Measurements from ENCODE around the gene FAM118B. TPM values are rescaled to one million over a fixed set of nuclear protein-coding genes. Genes with fewer than 3 reads are reported as not detected.

Gene FAM118B
- total RNA-seq, 1 donor from 2014 or later = 26.7 TPM

DNA sequence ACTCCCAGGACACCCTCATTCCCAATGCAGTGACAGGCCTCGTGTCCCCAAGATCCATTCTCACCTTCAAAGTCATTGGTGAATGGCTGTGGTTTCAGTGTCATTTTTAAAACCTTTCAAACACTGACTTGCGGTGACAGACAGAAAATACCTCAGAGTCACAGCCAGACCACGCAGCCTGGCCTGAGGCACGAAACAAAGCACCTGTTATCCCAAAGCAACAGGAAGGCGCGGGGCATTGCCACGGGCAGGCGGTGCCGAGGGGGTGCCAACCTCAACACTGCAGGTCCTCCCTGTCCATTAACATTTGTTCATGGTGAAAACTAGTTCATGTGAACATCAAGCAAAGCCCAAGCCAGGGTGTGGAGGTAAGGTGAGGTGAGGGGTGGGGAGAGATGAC, 38.3 kb upstream of the FAM118B start:
- H3K27me3 ChIP-seq (ENCODE audit: low read depth) = no peaks in the 10 kb centered on the region
- no peaks in the 10 kb centered on the region for H3K36me3 ChIP-seq
- H3K9me3 ChIP-seq (replicated peaks) = no peaks in the 10 kb centered on the region
- H3K4me3 ChIP-seq = no peak overlapping the region
- no peak overlapping the region for H3K27ac ChIP-seq (replicated peaks)
- no peaks in the 10 kb centered on the region for H3K4me1 ChIP-seq
- intact Hi-C loops (cut with micrococcal nuclease) = no loop called here
- TF ChIP-seq, protein P1, sequence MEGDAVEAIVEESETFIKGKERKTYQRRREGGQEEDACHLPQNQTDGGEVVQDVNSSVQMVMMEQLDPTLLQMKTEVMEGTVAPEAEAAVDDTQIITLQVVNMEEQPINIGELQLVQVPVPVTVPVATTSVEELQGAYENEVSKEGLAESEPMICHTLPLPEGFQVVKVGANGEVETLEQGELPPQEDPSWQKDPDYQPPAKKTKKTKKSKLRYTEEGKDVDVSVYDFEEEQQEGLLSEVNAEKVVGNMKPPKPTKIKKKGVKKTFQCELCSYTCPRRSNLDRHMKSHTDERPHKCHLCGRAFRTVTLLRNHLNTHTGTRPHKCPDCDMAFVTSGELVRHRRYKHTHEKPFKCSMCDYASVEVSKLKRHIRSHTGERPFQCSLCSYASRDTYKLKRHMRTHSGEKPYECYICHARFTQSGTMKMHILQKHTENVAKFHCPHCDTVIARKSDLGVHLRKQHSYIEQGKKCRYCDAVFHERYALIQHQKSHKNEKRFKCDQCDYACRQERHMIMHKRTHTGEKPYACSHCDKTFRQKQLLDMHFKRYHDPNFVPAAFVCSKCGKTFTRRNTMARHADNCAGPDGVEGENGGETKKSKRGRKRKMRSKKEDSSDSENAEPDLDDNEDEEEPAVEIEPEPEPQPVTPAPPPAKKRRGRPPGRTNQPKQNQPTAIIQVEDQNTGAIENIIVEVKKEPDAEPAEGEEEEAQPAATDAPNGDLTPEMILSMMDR (IDR thresholded peaks at IDR 0.05; ENCODE audit: borderline replicate concordance) = no peak
- no peak for DNase-seq

DNA sequence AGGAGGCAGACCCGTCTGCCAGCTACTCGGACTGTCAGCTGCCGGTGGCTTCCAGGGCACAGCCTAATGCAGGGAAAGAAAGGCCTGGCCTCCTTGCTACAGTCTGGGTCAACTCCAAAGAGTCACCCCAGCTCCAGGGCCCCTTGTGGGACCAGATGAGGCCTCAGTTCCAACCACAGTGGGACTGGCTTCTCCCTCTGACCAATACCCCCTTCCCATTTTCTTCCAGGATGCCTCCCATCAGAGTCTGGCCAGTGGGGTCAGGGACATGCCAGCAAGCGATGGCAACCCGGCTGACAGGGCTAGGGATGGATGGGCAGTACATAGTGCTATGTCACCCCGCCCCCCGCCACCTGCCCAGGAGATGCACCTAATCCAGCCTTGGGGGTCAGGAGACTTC, 36.8 kb upstream of the FAM118B start:
- H3K36me3 ChIP-seq = no peaks in the 10 kb centered on the region
- no peaks in the 10 kb centered on the region for H3K9me3 ChIP-seq (replicated peaks)
- H3K27ac ChIP-seq (replicated peaks) = no peak overlapping the region
- no peak for DNase-seq
- H3K27me3 ChIP-seq (ENCODE audit: low read depth) = no peaks in the 10 kb centered on the region
- no peaks in the 10 kb centered on the region for H3K4me1 ChIP-seq
- TF ChIP-seq, protein P1 (IDR thresholded peaks at IDR 0.05; ENCODE audit: borderline replicate concordance) = no peak
- no peak overlapping the region for H3K4me3 ChIP-seq
- intact Hi-C loops (cut with micrococcal nuclease) = no loop called here

DNA sequence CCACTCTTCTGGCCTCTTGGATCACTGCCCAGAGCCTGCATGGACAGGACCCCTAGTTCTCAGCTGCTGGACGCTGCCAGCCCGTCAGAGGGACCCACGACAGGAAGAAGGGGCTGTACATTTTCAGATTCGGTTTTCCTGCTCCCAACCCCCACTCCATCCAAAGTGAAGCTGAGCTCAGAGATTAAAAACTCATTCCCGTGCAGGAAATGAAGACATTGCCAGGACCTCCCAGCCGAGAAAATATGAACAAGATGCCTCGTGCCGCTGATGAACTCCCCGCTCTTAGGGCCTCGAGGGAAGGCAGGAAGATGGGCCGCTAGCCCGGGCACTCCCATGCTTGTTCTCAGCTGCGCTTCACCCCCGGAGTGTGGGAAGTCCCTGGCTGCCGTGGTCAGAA, 36.2 kb upstream of the FAM118B start:
- Histone ChIP-seq H3K9me3 (replicated peaks) (no peaks in the 10 kb centered on the region), H3K36me3 (no peaks in the 10 kb centered on the region), H3K4me1 (no peaks in the 10 kb centered on the region), H3K27ac (replicated peaks) (no peak overlapping the region), H3K27me3 (ENCODE audit: low read depth) (no peaks in the 10 kb centered on the region), H3K4me3 (no peak overlapping the region)
- TF ChIP-seq, protein P1 (IDR thresholded peaks at IDR 0.05; ENCODE audit: borderline replicate concordance) = no peak
- intact Hi-C loops (cut with micrococcal nuclease) = no loop called here
- DNase-seq = peak; percentile 46

DNA sequence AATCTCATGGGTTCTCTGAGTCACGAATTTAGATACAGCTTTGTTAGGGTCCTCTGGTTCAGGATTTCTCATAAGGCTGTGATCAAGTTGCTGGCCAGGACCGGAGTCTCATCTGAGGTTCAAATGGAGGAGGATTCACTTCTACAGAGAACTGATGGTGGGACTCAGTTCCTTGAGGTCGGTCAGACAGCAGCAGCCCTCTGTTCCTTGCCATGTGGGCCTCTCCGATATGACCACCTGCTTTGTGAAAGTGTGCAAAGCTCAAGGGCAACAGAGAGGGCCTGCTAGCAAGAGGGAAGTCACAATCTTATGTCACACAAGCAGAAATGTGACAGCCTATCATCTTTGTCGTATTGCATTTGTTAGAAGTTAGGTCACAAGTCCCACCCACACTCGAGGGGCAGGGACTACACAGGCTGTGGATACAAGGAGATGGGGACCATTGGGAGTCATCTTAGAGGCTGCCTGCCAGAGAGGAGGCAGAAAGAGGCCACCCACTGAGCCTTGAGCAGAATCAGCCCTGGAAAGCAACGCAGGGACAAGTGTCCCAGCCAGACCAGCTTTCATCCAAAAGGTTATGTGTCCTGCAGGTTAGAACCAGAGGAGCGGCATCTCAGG, 34.6 kb upstream of the FAM118B start:
- no peaks in the 10 kb centered on the region for H3K36me3 ChIP-seq
- TF ChIP-seq, protein P1 (IDR thresholded peaks at IDR 0.05; ENCODE audit: borderline replicate concordance) = no peak
- DNase-seq = no peak
- H3K9me3 ChIP-seq (replicated peaks) = no peaks in the 10 kb centered on the region
- no peak overlapping the region for H3K4me3 ChIP-seq
- H3K27ac ChIP-seq (replicated peaks) = no peak overlapping the region
- no peaks in the 10 kb centered on the region for H3K27me3 ChIP-seq (ENCODE audit: low read depth)
- intact Hi-C loops (cut with micrococcal nuclease) = no loop called here
- no peaks in the 10 kb centered on the region for H3K4me1 ChIP-seq

DNA sequence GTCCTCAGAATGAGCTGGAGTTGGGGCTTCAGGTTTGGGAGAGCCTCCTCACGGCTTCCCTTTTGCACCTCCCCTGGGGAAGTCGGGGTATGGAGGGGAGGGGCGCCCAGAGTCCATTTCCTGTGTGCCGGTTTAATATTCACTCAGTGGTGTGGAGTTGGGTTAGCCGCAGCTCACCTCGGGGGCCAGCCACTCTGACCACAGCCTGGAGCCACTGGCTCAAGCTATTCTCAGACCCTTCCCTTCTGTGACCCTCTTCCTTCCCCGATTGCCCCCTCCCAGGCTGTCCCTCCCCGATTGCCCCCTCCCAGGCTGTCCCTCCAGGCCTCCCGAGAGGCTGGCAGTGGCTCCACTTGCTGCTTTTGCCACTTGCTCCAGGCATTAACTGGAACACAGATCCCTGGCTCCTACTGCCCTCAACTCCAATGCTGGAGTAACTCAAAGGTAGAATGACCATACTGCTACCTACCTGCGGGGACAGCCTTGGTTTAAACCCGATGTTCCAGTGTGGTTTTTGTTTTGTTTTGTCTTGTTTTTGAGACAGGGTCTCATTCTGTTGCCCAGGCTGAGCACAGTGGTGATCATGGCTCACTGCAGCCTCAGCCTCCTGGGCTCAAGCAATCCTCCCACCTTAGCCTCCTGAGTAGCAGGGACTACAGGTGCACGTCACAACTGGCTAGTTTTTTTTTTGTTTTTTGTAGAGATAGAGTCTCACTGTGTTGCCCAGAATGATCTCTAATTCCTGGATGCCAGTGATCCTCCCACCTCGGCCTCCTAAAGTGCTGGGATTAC, 29.4 kb upstream of the FAM118B start:
- TF ChIP-seq, protein P1 (IDR thresholded peaks at IDR 0.05; ENCODE audit: borderline replicate concordance) = no peak
- H3K36me3 ChIP-seq = peaks cover 4% of the 10 kb centered on the region
- H3K27ac ChIP-seq (replicated peaks) = no peak overlapping the region
- intact Hi-C loops (cut with micrococcal nuclease) = no loop called here
- H3K9me3 ChIP-seq (replicated peaks) = no peaks in the 10 kb centered on the region
- DNase-seq = no peak
- no peaks in the 10 kb centered on the region for H3K4me1 ChIP-seq
- H3K27me3 ChIP-seq (ENCODE audit: low read depth) = no peaks in the 10 kb centered on the region
- no peak overlapping the region for H3K4me3 ChIP-seq

Data from left ventricle myocardium inferior (tissue), 1 donor.